GM18858 (cell line): ENCODE measurements around the gene MACROD1.

Source experiments
- ATAC-seq: cut with Tn5 transposase; IDR thresholded peaks from one replicate; pipeline ENCODE4 v1.9.1; 2021; ENCODE audit not compliant: unreplicated experiment

The MACROD1 gene

DNA sequence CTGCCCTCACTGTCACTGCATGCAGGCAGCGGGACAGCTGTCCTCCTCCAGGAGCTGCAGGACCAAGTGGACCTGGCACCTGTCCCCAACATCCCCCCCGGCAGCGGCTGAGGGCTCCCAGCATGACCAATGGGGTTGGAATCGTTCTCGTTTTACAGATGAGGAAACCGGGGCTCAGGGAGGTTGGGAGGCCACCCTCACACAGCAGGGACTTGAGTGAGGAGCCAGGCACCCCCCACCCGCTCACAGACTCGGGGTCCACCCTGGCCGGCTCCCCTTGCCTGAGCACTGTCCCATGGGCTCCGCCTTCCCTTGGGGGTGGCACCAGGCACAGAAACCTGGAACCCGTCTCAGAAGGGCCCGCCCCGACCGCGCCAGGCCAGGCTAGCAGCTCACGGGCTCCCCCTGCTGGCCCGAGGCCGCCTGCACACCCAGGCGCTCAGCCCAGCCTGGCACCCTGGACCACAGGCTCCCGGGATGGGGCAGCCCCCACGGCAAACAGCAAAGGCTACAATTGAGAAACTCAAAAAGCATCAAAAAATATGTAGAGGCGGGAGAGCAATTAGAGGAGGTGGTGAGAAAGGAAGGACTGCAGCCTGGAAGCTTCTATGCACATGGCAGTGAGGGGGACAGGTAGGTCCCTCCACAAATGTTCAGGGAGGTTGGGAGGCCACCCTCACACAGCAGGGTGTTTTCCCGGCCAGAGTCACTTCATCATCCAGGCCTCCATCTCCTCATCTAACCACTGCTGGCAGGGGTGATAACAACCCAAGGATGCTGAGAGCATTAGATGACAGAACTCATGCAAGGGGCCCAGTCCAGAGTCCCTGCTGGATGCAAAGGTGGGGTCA lies 12.8 kb downstream of the MACROD1 start:
- no peak for ATAC-seq

DNA sequence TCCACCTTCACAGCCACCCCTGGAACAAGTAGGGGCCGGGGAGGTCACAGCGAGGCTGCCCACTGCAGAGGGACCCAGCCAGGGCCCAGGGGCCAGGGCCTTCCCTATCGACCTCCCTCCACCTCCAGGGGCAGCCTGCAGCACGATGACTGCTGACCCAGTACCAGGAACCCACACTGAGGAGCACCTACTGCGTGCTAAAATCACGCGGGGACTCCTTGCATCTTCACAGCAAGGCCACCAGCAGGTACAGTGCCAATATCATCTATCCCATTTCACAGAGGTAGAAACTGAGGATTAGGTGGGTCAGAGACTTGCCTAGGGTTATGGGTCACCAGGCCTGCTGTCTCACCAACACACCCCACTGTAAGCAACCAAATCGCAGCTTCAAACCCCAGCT lies 14.6 kb downstream of the MACROD1 start:
- ATAC-seq, result no peak

DNA sequence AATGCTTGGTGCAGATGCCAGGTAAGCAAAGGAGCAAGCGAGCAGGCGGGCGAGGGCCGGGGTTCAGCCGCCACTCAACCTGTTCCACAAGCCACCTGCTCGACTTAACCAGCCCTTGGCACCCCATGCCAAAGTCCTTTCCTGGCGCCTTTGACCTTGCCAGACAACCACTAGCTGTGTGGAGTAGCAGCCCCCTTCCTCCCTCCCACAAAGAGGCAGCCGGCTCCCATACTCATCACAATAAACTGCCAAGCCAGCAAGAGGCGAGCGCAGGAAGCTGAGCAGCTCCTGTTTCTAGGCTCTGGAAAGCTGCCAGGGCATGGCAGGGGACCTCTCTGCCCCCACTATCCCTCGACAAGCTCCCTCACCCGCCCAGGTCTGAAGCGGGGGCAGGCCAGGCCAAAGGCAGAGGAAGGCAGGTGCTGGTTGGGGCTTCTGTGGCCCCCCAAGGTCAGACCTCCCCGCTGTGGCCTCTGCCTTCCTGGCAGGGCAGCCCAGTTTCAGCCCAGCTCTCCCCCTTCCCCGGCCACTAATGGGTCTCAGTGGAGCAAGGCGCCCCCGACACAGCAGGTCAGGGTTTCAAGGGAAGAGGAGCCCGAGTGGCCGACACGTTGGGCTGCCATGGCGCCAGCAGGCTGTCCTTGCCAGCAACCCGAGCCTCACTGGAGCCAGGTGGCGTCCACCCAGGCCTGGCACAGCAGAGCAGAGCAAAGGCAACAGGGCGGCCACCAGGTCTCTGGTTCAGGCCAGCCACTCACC lies 15.3 kb downstream of the MACROD1 start:
- no peak for ATAC-seq

DNA sequence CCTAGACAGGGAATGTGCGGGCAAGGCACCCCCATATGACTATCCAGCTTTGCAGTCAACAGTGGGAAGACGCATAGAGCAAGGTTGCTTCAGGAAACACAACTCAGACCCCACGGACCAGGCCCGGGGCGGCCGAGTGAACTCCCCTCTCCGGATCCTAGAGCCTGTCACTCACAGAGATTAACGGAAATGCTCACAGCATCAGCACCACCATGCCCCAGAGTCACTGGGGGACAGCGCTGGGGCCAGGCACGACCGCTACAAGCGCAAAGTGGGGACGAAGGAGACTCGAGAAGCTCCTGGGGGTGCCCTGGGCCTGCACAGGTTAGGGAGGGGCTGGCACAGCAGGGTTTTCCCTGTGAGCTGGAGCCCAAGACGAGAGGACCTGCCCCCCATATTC lies 15.9 kb downstream of the MACROD1 start:
- ATAC-seq, result no peak

DNA sequence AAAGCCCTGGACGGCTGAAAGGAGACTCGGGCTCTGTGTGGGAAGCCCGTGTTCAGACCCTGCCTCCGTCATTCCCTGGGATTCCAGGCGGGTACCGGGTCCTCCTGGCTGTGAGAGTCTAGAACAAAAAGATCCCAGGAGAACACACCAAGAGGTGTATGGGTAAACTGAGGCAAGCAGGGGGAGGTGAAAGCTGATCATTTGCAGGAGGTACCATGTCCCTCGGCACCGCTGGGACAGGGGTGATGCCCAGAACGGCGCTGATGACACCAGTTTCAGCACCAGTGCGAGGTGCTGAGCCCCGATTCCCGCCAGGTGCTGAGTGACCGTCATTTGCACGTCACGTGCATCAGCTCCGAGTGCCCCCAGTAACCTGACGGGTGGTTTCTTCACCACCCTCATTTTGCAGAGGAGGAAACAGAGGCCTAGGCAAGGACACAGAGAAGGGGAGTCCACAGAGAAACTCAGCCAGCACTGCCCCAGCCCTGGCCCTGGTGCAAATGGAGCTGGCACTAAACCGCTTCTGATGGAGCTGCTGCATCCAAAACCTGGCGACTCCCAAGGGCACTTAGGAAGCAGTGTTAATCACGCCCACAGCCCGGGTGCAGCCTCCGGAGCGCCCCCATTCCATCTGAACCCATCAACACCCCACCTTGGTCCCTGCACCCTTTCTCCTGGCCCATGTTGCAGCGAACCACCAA lies 16.8 kb downstream of the MACROD1 start:
- no peak for ATAC-seq

DNA sequence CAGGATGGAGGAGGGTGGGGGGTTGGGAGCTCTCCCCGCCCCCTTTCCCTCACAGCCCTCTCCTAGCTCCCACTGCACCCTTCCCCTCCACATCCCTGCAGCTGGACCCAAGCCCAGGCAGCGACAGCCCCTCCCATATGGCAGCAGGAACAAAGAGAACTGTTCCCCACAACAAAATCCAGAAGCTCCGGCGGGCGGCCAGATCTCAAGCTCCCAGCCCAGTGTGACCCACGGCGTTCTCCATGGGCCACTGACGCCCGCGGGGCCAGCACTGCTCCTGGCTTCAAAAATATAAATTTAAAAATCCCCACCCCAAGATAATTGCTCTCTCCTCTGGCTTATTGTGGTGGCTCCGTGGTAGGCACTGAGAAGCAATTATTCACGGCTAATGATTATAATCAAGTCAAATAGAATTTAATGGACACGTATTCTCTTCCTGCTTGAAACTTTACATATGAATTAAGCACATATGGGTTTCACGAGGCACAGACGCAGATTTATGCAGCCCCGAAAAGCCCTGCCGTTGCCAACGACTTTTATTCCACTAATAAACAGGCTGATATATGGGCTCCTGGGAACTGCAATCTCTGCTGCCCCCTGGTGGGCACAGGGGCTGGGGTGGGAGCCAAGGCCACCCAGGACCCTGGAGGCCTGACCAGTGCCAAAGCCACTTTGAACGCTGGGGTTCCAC lies 17.5 kb downstream of the MACROD1 start:
- no peak for ATAC-seq

DNA sequence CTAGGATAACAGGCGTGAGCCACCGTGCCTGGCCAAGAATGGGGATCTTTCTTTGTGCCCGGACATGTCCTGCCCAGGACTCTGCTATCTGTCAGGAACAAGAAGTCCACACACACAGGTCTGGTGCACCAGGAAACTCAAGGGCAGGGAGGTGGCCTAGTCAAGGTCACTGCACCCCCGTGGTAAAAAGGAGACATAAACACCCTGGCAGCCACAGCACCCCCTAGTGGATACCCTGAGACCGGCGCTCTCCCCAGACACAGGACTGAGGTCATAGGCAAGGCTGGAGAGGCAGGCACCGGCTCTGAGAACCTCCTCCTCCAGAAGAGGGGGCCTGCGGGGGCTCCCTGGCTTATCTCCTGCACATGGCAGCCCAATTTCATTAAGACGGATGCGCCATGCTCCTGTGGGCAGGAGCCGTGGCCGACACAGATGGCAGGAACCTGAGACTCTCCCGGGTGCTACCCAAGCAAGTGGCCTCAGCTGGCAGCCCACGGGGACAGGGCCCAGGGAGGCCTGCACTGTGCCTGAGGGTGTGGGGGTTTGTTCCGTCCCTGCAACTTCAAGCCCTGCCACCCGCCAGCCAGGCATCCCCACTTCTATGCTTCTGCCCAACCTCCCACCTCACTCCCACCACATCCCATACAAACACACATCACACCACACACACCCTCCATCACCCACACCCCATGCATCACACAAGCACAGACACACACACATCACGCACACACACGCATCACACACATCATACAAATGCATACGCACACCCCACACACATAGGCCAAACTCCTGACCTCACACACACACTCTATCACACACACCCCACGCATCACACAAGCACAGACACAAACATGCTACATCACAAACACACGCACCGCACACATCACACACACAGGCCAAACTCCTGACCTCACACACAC lies 19.6 kb downstream of the MACROD1 start:
- ATAC-seq, result no peak

DNA sequence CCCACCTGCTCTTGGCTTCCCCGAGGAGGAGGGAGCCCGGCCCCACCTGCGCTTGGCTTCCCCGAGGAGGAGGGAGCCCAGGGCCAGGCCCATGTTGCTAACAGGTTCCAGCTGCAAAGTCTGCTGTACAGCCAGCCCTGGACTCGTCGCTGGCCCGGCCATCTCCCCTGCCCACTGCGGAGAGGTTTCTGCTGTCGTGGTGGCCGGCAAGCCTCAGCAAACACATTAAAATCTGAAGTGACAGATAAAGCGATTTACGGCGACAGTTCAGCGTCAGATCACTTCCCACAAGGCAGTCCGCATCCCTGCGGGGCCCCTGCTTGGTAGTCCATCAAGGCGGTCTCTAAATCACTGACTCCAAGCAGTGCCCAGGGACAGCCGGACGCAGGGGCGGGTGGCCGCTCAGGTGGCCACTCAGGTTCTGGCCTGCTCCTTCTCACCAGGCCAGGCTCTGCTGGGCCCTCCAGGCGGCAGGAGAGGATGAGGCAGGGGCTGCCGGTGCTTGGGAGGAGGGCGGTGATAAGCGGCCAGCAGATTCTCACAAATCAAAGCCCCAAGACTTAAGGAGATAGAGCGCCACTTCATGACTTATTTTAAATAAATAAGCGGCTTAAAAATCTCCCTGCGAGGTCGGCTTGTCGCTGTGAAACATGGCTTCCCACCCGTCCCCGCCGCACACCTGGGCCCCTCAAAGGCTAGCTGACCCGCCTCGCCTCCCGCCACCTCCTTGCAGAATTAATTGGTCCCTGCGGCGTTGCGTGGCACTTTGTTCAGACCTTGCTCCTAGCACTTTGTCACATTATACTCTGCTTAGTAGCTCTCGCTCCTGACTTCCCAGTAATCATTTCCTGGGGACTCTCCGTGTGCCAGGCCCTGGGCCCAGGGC lies 21.1 kb downstream of the MACROD1 start:
- no peak for ATAC-seq

DNA sequence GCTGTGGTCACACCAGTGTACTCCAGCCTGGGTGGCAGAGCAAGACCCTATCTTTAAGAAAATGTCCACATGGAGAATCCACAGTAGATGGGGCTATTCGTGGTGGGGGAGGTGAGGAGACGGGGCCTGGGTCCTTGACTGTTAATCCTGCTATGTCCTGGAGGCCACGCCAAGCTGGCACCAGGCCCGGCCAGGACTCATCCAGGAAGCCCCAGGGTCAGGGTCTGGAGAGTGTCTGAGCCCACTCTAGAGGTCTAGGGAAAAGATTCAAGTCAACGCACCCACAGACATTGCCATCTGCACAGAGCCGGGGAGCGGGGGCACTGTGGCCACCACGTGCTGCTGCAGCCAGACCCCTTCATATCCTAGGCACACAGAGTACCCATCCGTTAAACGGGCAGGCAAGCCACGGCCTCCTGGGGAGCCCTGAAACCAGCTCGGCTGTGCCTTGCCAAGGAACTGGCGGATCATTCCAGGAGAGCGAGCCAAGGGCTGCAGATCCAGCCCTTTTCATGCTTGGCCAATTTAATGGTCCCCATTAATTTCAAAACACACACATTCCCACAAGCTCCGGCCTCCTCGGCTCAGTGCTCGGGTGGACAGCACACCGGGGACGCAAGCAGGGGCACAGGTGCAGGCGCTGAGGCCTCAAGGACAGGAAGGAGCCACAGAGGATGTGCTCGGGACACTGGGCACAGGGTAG lies 24.7 kb downstream of the MACROD1 start:
- no peak for ATAC-seq

DNA sequence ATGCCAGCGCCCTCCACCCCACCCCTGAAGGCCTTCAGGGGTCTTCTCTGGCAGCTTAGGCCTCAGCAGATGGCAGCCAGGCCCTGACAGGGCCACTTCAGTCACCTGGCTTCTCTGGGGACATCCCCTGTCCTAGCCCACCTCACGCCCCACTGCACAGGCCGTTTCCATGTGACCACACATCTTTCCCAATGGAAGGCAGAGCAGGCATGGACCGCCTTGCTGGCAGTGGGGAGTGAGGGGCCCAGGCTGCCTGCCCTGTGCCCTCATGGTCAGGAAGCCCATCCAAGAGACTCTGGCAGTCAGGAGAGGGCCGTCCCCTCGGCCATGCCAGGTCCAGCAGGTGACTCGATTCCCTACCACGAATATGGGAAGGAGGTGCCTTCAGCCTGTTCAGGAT lies 25.8 kb downstream of the MACROD1 start:
- no peak for ATAC-seq

DNA sequence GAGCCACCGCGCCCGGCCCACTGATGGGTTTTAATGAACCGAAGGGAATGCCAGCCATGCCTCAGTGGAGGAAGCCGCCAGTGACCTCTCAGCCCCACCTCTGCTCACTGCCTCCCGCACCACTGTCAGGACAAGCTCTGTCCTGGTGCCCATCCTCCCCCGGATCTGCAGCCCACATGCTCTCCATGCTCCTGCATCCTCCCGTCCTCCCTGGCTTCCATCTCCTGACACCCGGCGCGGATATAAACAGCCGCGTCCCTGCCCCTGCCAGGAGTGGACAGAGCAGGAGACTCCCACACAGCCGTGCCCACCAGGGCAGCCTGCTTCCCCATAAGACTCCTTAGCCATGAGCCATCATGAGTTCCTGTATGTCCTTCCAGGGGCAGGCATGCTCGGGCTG lies 26.9 kb downstream of the MACROD1 start:
- ATAC-seq, result no peak

DNA sequence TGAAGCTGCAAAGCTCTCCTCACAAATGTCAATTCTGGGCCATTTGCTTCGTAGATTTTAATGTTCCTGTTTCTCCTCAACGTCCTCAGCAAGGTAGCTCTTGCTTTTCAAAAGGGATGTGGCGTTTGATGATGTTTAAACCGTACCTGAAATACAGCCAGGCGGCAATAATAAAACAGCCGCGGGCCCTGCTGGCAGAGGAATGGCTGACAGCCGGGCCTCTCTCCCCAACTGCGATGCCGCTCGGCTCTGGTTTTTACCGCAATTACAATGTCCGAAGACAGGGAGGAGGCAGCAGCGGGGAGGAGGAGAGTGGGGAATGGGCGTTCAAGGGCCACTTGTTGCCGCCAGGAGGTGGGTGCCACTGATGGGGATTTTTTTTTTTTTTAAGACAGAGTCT lies 27.5 kb downstream of the MACROD1 start:
- ATAC-seq, result no peak

DNA sequence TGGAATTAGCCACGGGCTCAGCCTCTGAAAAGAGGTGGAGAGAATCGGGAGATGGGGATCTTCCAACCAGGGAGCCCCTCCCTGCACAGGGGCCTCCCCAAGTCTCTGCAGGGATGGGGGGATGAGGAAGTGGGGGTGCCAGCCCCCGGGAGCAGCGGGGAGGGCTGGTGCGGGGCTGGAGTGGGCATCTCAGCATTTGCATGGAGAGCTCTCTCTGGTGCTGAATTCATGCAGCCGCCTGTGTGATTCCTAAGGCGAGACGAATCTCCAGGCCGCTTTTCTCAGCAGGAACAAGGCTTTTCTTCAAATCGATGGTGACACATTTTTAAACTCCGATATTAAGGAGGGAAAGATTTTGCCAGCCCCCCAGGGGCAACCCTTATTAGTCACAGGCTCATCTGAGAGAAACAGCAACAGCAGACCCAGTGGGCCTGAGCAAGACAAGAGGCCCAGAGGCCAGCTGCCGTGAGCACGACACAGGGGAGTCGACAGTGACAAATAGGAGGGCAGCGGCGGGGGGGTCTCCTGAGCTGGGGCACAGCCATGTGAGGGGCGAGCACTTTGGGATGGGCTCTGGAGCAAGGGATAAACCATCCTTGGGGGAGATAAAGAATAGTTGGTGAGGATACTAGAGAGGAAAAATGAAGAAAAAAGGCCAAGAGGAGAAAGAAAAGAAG lies 29.0 kb downstream of the MACROD1 start:
- ATAC-seq, result no peak

DNA sequence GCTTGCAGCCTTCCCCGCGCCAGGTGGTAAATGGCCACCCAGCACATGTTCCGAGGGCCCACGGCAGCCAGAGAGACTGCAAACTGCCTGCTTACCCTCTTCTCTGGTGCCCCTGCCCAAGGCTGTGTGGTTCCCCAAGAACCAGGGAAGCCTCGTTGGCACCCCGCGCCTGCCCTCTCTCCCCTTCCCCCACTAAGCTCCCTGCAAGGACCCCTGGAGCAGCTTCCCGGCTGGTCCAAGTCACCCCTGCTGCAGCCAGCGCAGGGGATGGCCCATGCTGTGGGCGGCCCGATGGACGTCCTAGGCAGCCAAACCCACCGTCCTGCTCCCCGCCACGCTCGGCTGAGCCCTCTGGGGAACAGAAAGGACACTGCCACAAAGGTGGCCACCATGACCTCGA lies 30.2 kb downstream of the MACROD1 start:
- ATAC-seq, result no peak

DNA sequence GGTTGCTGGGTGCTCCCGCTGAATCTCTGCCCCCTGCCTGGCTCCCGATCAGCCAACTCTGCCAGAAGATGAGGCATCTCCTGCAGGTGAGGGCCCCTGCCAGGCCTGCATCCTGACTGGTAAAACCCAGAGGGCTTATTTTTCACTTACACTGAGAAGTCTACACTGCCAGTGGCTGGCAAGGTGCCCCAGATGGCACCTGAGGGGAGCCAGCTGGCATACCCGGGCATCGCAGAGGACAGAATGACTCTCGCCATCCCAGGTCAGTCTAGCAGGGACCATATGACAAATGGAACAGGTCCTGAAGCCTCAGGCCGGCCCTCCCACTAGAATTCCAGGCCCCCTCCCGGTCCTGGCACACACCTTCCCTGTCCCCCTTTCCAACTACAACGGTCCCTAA lies 30.9 kb downstream of the MACROD1 start:
- ATAC-seq, result no peak

DNA sequence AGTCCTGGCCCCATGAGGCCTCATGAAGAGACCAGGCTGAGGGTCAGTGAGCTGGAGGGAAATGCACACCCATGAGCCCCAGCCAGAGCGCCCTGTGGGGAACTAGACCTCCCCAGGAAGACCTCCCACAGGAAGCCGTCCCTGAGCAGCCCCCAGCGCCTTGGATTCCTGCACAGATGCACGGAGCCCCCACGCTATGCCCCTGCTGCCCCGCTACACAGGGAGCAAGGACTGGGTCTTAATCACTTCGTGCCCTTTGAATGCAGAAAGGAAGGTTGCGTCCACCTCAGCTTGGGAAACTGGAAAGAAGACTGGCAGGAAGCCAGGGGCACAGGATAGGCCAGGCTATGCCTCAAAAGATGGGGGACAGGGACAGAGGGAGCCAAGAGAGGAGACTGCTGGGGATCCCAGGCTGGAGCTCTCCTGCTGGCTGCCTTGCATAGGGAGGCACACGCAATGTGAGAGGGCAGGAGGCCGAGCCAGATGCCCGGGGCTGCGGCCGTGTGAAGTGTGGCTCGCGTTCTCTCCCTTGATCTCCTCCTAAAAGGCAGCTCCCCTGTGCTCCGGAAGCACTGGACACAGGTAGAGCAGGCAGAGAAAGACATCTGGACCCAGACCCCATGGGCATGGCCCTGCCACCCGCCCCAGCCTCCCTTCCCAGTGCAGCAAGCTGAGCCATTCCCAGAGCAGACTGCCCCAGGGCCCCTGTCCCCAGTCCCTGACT lies 32.8 kb downstream of the MACROD1 start:
- ATAC-seq, result no peak

DNA sequence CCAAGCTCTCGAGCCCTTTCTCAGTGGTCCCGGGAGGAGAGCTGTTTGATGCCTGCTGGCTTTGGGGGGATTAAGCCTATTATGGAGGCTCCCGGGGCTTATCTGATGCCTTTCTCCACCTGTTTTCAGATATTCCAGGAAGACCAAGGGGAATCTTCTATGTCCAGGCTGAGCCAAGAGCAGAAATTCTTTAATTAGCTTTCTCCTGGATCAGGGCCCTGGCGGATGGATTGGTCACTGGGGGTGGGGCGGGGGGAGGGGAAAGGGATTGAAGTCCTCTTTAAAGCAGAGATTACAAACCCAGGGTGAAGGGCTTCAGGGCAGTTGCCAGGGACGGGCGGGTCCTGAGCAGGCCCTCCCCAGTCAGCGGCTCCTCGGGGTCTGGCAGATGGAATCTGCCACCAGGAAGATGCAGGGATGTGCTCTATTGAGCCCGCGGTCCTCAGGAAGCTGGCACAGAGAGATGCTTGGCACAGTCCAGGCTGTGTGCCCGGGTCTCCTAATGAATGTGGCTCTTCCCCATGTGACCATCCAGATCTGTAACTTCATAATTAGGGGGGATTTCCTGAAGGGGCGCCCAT lies 33.6 kb downstream of the MACROD1 start:
- no peak for ATAC-seq
